Natural killer cell (primary cell): Measurements from ENCODE around the gene UBE2D2. TPM values are rescaled to one million over a fixed set of nuclear protein-coding genes. Genes with fewer than 3 reads are reported as not detected.
"Not testable (repeated sequence)": the region's sequence is repeated elsewhere in the genome, so short reads cannot be mapped to it uniquely, and the experiment has no call there.

Source experiments
- ATAC-seq, 3 donors: fragments of 150-1000 bp in 2 of 3; fragments of 200-7000 bp in 1 of 3; cut with Tn5 transposase; 1 replicate in 1 of 3; 2 replicates in 2 of 3; pipeline ENCODE4 v1.10.0; 2021; ENCODE audit warnings: mild to moderate bottlenecking in 2 of 3, moderate library complexity in 2 of 3
- DNase-seq, 2 donors: peaks; one replicate each; pipeline versions ENCODE4 v3.0.0 to v3.0.0-alpha.2; 2013 to 2021; ENCODE audit warnings: mixed read lengths in 1 of 2
- H3K27ac ChIP-seq: one replicate; pipeline ENCODE4 v1.5.1; 2013; ENCODE audit warnings: mild to moderate bottlenecking, low read length
- H3K27me3 ChIP-seq: one replicate; pipeline ENCODE4 v1.6.1; 2013; ENCODE audit warnings: low read length; ENCODE audit not compliant: control insufficient read depth, insufficient read depth
- H3K36me3 ChIP-seq: one replicate; pipeline ENCODE4 v1.6.1; 2013; ENCODE audit warnings: low read length; ENCODE audit not compliant: control insufficient read depth, insufficient read depth
- H3K4me1 ChIP-seq: one replicate; pipeline ENCODE4 v1.6.1; 2013; ENCODE audit warnings: low read length; ENCODE audit not compliant: control insufficient read depth, insufficient read depth
- H3K4me3 ChIP-seq: one replicate; pipeline ENCODE4 v1.5.1; 2013; ENCODE audit warnings: low read length
- H3K9me3 ChIP-seq: one replicate; pipeline ENCODE4 v1.6.1; 2013; ENCODE audit warnings: low read length; ENCODE audit not compliant: control insufficient read depth, insufficient read depth
- H3K27ac Mint-ChIP-seq, 2 donors: one replicate each; pipeline ENCODE4 v1.8.0; 2022; ENCODE audit warnings: mild to moderate bottlenecking in 2 of 2, mixed read lengths in 2 of 2, moderate library complexity in 1 of 2
- H3K27me3 Mint-ChIP-seq, 2 donors: one replicate each; pipeline ENCODE4 v1.8.0; 2022; ENCODE audit warnings: low read depth in 2 of 2, mixed read lengths in 2 of 2
- H3K36me3 Mint-ChIP-seq: one replicate; pipeline ENCODE4 v1.8.0; 2022; ENCODE audit warnings: mixed read lengths
- H3K4me1 Mint-ChIP-seq, 2 donors: one replicate each; pipeline ENCODE4 v1.8.0; 2022; ENCODE audit warnings: mixed read lengths in 2 of 2
- H3K4me3 Mint-ChIP-seq: one replicate; pipeline ENCODE4 v1.8.0; 2022; ENCODE audit warnings: mild to moderate bottlenecking, moderate library complexity, mixed read lengths
- H3K9me3 Mint-ChIP-seq, 2 donors: one replicate each; pipeline ENCODE4 v1.8.0; 2022; ENCODE audit warnings: mixed read lengths in 2 of 2
- CTCF ChIP-seq: fragments of 200-600 bp; IDR thresholded peaks from one replicate; pipeline ENCODE4 v1.8.0; 2022; ENCODE audit warnings: antibody characterized with exemption
- WGBS: methylation state at CpG from one replicate; pipeline ENCODE4 v1.1.7; 2013; ENCODE audit warnings: missing lambda C conversion rate; ENCODE audit not compliant: insufficient coverage; 5-methylcytosine and 5-hydroxymethylcytosine counted together
- intact Hi-C: fragments of 100-400 bp; cut with micrococcal nuclease; formaldehyde crosslinking; loops from one replicate; pipeline ENCODE4 v1.14.2; 2022
- total RNA-seq, 4 donors: library from RNA; stranded (reverse); fragments of 120-200 nt in 1 of 4; gene quantifications; one replicate each; pipeline versions ENCODE4 v1.2.3 to v1.2.4, GENCODE V29; 2013 to 2022

Gene UBE2D2
- total RNA-seq, 3 donors from 2014 or later (not counting 1 experiment from before 2014, with no cell fraction given), result 127 to 139 (median 131) TPM

GRCh38 chr5:139523635-139524445, 37.3 kb upstream of the UBE2D2 start:
- H3K27me3 Mint-ChIP-seq, result peaks cover 0 to 6% of the 10 kb centered on the region in 2 donors
- no peak overlapping the region for H3K27ac Mint-ChIP-seq
- Histone ChIP-seq H3K27ac (no peak overlapping the region), H3K4me1 (peaks cover 4% of the 10 kb centered on the region), H3K9me3 (no peaks in the 10 kb centered on the region), H3K27me3 (no peaks in the 10 kb centered on the region), H3K36me3 (no peaks in the 10 kb centered on the region), H3K4me3 (no peak overlapping the region)
- ATAC-seq (no peak), DNase-seq (no peak)
- H3K4me3 Mint-ChIP-seq, result no peak overlapping the region
- H3K36me3 Mint-ChIP-seq, result no peaks in the 10 kb centered on the region
- WGBS, result 89% methylated on average over 10 of the region's 10 CpGs
- H3K9me3 Mint-ChIP-seq, result no peaks in the 10 kb centered on the region
- intact Hi-C loops, result no loop called here
- H3K4me1 Mint-ChIP-seq, result peaks cover under 1 to 4% of the 10 kb centered on the region in 2 donors
- TF ChIP-seq CTCF, result no peak

GRCh38 chr5:139524446-139524845, 36.7 kb upstream of the UBE2D2 start:
- intact Hi-C loops, result no loop called here
- H3K4me1 Mint-ChIP-seq, result no peaks in the 10 kb centered on the region
- H3K27me3 Mint-ChIP-seq, result peaks cover 0 to 2% of the 10 kb centered on the region in 2 donors
- whole genome bisulfite sequencing, result 89% methylated on average over 4 of the region's 4 CpGs
- Histone ChIP-seq H3K36me3 (no peaks in the 10 kb centered on the region), H3K27ac (no peak overlapping the region), H3K4me3 (no peak overlapping the region), H3K9me3 (no peaks in the 10 kb centered on the region), H3K27me3 (no peaks in the 10 kb centered on the region), H3K4me1 (peaks cover 4% of the 10 kb centered on the region)
- no peaks in the 10 kb centered on the region for H3K36me3 Mint-ChIP-seq
- H3K9me3 Mint-ChIP-seq, result no peaks in the 10 kb centered on the region
- TF ChIP-seq CTCF, result no peak
- no peak for DNase-seq
- no peak for ATAC-seq
- H3K27ac Mint-ChIP-seq, result no peak overlapping the region
- H3K4me3 Mint-ChIP-seq, result no peak overlapping the region

GRCh38 chr5:139524940-139525585, 36.1 kb upstream of the UBE2D2 start:
- Histone ChIP-seq H3K27me3 (no peaks in the 10 kb centered on the region), H3K9me3 (no peaks in the 10 kb centered on the region), H3K27ac (no peak overlapping the region), H3K4me1 (peaks cover 4% of the 10 kb centered on the region), H3K4me3 (no peak overlapping the region), H3K36me3 (no peaks in the 10 kb centered on the region)
- ATAC-seq, result no peak
- H3K36me3 Mint-ChIP-seq, result no peaks in the 10 kb centered on the region
- no peaks in the 10 kb centered on the region for H3K9me3 Mint-ChIP-seq
- 67% methylated on average over 1 of the region's 2 CpGs for WGBS
- DNase-seq, result no peak
- no peak overlapping the region for H3K27ac Mint-ChIP-seq
- no peaks in the 10 kb centered on the region for H3K4me1 Mint-ChIP-seq
- H3K4me3 Mint-ChIP-seq, result no peak overlapping the region
- intact Hi-C loops, result no loop called here
- no peak for TF ChIP-seq CTCF
- no peaks in the 10 kb centered on the region for H3K27me3 Mint-ChIP-seq

DNA sequence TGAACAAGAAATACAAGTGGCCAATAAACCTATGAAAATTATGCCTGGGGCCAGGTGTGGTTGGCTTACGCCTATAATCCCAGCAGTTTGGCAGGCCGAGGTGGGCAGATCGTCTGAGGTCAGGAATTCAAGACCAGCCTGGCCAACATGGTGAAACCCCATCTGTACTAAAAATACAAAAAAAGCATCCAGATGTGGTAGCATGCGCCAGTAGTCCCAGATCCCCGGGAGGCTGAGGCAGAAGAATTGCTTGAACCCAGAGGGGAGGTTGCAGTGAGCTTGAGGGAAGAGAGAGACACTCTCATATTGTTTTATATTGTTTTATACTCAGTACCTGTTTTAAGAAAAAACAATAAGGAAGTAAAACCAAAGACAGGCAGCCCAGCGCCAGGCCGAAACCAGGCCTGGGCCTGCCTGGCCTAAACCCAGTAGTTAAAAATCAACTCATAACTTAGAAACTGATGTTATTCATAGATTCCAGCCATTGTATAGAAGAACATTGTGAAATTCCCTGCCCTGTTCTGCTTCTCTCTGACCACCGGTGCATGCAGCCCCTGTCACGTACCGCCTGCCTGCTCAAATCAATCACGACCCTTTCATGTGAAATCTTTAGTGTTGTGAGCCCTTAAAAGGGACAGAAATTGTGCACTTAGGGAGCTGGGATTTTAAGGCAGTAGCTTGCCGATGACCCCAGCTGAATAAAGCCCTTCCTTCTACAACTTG, 35.4 kb upstream of the UBE2D2 start:
- WGBS, result 85% methylated on average over 8 of the region's 12 CpGs
- H3K9me3 Mint-ChIP-seq, intact Hi-C loops, H3K27ac Mint-ChIP-seq, H3K9me3 ChIP-seq, H3K4me3 Mint-ChIP-seq, DNase-seq, H3K4me3 ChIP-seq, H3K27ac ChIP-seq, H3K27me3 Mint-ChIP-seq, H3K27me3 ChIP-seq, H3K4me1 Mint-ChIP-seq, H3K36me3 Mint-ChIP-seq, H3K4me1 ChIP-seq, ATAC-seq, H3K36me3 ChIP-seq: not testable (repeated sequence)

DNA sequence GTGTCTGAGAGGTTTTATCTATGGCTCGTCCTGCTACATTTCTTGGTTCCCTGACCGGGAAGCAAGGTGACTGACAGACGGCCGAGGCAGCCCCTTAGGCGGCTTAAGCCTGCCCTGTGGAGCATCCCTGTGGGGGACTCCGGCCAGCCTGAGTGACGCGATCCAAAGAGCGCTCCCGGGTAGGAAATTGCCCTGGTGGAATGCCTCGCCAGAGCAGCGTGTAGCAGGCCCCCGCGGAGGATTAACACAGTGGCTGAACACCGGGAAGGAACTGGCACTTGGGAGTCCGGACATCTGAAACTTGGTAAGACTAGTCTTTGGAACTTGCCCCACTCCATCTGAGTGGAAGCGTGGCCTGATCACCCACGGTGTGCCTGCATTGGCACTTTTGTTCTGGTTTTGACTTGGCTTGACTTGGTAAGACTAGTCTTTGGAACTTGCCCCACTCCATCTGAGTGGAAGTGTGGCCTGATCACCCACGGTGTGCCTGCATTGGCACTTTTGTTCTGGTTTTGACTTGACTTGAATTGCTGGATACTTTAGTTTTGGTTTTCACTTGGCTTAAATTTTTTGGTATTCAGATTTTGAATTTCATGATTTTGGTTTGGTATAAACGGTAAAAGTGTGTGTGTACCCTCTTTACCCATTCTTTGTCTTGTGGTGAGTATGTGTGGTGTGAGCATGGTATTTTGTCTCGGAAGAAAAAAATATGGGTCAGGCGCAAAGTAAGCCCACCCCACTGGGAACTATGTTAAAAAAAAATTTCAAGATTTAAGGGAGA, 34.6 kb upstream of the UBE2D2 start:
- H3K27ac Mint-ChIP-seq, H3K27ac ChIP-seq, H3K9me3 ChIP-seq, H3K27me3 ChIP-seq, H3K27me3 Mint-ChIP-seq, H3K36me3 ChIP-seq, H3K4me3 Mint-ChIP-seq, H3K4me1 Mint-ChIP-seq, H3K9me3 Mint-ChIP-seq, H3K4me1 ChIP-seq, DNase-seq, ATAC-seq, H3K4me3 ChIP-seq, intact Hi-C loops: not testable (repeated sequence)
- WGBS, result 86% methylated on average over 22 of the region's 22 CpGs
- peaks cover 10% of the 10 kb centered on the region for H3K36me3 Mint-ChIP-seq
